DOHH2 (cell line): ENCODE results near the gene IER5.
A peak's percentile ranks its signal among the peaks of the same experiment; 100 is the strongest.

Experiments used
- H3F3A ChIP-seq: fragments of 200-600 bp; sonication (generic), shearing (Covaris generic); 2 replicates; pipeline ENCODE4 v1.6.0; 2016; ENCODE audit warnings: antibody characterized with exemption, mild to moderate bottlenecking; ENCODE audit not compliant: control insufficient read depth, insufficient read depth
- H3K27ac ChIP-seq: fragments of 200-600 bp; sonication (generic); 2 replicates; pipeline ENCODE4 v1.5.1; 2014; ENCODE audit warnings: low read depth, mild to moderate bottlenecking, low read length, moderate library complexity
- H3K27me3 ChIP-seq: fragments of 200-600 bp; sonication (generic); 2 replicates; pipeline ENCODE4 v1.6.1; 2014; ENCODE audit warnings: mild to moderate bottlenecking, low read length, mixed read lengths; ENCODE audit not compliant: control insufficient read depth
- H3K36me3 ChIP-seq: fragments of 200-600 bp; sonication (generic); 2 replicates; pipeline ENCODE4 v1.6.1; 2014; ENCODE audit warnings: mild to moderate bottlenecking, low read length, moderate library complexity, mixed read lengths; ENCODE audit not compliant: control insufficient read depth
- H3K4me1 ChIP-seq: fragments of 200-600 bp; sonication (generic); 2 replicates; pipeline ENCODE4 v1.6.1; 2014; ENCODE audit warnings: mild to moderate bottlenecking, low read length, mixed read lengths; ENCODE audit not compliant: control insufficient read depth
- H3K4me2 ChIP-seq: fragments of 200-600 bp; sonication (generic); 2 replicates; pipeline ENCODE4 v1.6.0; 2014; ENCODE audit warnings: mild to moderate bottlenecking, low read length, moderate library complexity
- H3K4me3 ChIP-seq: fragments of 200-600 bp; sonication (generic); 2 replicates; pipeline ENCODE4 v1.5.1; 2014; ENCODE audit warnings: mild to moderate bottlenecking, low read length, mixed read lengths
- H3K79me2 ChIP-seq: fragments of 200-600 bp; sonication (generic); 2 replicates; pipeline ENCODE4 v1.6.1; 2014; ENCODE audit warnings: mild to moderate bottlenecking, low read length, mixed read lengths; ENCODE audit not compliant: control insufficient read depth
- H3K9me2 ChIP-seq: fragments of 200-600 bp; sonication (generic); replicated peaks from 2 replicates; pipeline ENCODE4 v1.6.1; 2014; ENCODE audit warnings: mild to moderate bottlenecking, low read length, mixed read lengths; ENCODE audit not compliant: control insufficient read depth
- H3K9me3 ChIP-seq: fragments of 200-600 bp; sonication (generic); 2 replicates; pipeline ENCODE4 v1.6.1; 2014; ENCODE audit warnings: antibody characterized with exemption, low read length, mixed read lengths; ENCODE audit not compliant: control insufficient read depth, insufficient read depth
- H4K20me1 ChIP-seq: fragments of 200-600 bp; sonication (generic); 2 replicates; pipeline ENCODE4 v1.6.0; 2014; ENCODE audit warnings: low read depth, mild to moderate bottlenecking, antibody characterized with exemption, low read length, moderate library complexity; ENCODE audit not compliant: control insufficient read depth, insufficient read depth
- CTCF ChIP-seq: fragments of 200-600 bp; sonication (generic); IDR thresholded peaks from one replicate; pipeline ENCODE4 v1.5.1; 2014; ENCODE audit warnings: antibody characterized with exemption, mild to moderate bottlenecking, low read depth, low read length; ENCODE audit not compliant: poor library complexity, severe bottlenecking
- EZH2phosphoT487 ChIP-seq: fragments of 200-600 bp; sonication (generic); IDR thresholded peaks from 2 replicates; pipeline ENCODE4 v1.6.1; 2017; ENCODE audit warnings: borderline replicate concordance, mild to moderate bottlenecking, antibody characterized with exemption, low read length, moderate library complexity, mixed read lengths

Gene IER5

DNA sequence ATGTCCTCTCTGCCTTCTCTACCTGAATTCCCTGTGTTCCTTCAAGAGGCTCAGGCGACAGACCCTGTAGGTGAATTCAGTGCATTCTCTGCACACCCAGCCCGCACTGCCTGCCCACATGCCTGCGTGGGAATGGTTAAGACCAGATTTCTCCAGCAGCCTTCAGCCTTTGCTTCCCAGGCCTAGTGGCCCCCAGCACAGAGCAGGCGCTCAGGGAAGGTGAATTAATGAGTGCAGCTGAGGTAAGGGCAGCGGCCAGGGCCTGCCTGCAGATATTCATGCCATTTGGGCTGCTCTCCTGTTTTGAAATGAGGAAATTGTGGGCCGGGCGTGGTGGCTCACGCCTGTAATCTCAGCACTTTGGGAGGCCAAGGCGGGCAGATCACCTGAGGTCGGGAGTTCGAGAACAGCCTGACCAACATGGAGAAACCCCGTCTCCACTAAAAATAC lies 45.5 kb downstream of the IER5 start:
- Histone ChIP-seq H3K27ac (no peak overlapping the region), H4K20me1 (0 out of 2 replicates have a peak, but pooled peaks cover 4% of the 10 kb centered on the region), H3K4me1 (peaks cover 72% of the 10 kb centered on the region)

GRCh38 chr1:181134543-181135436 lies 46.3 kb downstream of the IER5 start:
- peaks cover 64% of the 10 kb centered on the region for H3K4me1 ChIP-seq
- no peaks in the 10 kb centered on the region for H3K9me2 ChIP-seq
- peak overlapping the region; percentile 61 for H3K4me3 ChIP-seq
- H3F3A ChIP-seq: peaks cover 20% of the 10 kb centered on the region
- no peaks in the 10 kb centered on the region for H3K36me3 ChIP-seq
- H3K79me2 ChIP-seq: no peaks in the 10 kb centered on the region
- H4K20me1 ChIP-seq: no peaks in the 10 kb centered on the region
- H3K4me2 ChIP-seq: peak overlapping the region; percentile 80
- H3K9me3 ChIP-seq: no peaks in the 10 kb centered on the region
- H3K27me3 ChIP-seq: peaks cover 6% of the 10 kb centered on the region; the same call in 1 of the 2 replicates
- peak overlapping the region; percentile 39 for H3K27ac ChIP-seq
- TF ChIP-seq CTCF (peak; percentile 27), EZH2phosphoT487 (no peak)

More for the DNA sequence above, 45.5 kb downstream of the IER5 start:
- H3K9me2 ChIP-seq: no peaks in the 10 kb centered on the region
- no peak for TF ChIP-seq CTCF
- no peak for TF ChIP-seq EZH2phosphoT487
- no peaks in the 10 kb centered on the region for H3K9me3 ChIP-seq
- peak overlapping the region; percentile 9; the same call in 1 of the 2 replicates for H3K4me2 ChIP-seq
- no peaks in the 10 kb centered on the region for H3K79me2 ChIP-seq
- H3K36me3 ChIP-seq: no peaks in the 10 kb centered on the region
- no peak overlapping the region for H3K4me3 ChIP-seq
- peaks cover 20% of the 10 kb centered on the region for H3F3A ChIP-seq
- H3K27me3 ChIP-seq: peaks cover 3% of the 10 kb centered on the region; the same call in 1 of the 2 replicates

GRCh38 chr1:181135437-181135731 lies 46.9 kb downstream of the IER5 start:
- H3K27ac ChIP-seq: no peak overlapping the region

More at GRCh38 chr1:181135437-181135731, 46.9 kb downstream of the IER5 start:
- no peaks in the 10 kb centered on the region for H3K79me2 ChIP-seq
- H3K36me3 ChIP-seq: no peaks in the 10 kb centered on the region
- no peaks in the 10 kb centered on the region for H3K9me2 ChIP-seq
- peak overlapping the region; percentile 80 for H3K4me2 ChIP-seq
- H3F3A ChIP-seq: peaks cover 19% of the 10 kb centered on the region
- peak overlapping the region; percentile 61; the same call in 1 of the 2 replicates for H3K4me3 ChIP-seq
- H3K9me3 ChIP-seq: no peaks in the 10 kb centered on the region
- peaks cover 58% of the 10 kb centered on the region for H3K4me1 ChIP-seq
- peak; percentile 14 for TF ChIP-seq CTCF
- TF ChIP-seq EZH2phosphoT487: no peak
- peaks cover 11% of the 10 kb centered on the region for H3K27me3 ChIP-seq
- no peaks in the 10 kb centered on the region for H4K20me1 ChIP-seq
